MV-4-11 (cell line): ENCODE measurements around the gene RPS27.

Experiments used
- DNase-seq: peaks from one replicate; lab custom pipeline; 2025; lab: John Stamatoyannopoulos, UW

RPS27 gene

DNA sequence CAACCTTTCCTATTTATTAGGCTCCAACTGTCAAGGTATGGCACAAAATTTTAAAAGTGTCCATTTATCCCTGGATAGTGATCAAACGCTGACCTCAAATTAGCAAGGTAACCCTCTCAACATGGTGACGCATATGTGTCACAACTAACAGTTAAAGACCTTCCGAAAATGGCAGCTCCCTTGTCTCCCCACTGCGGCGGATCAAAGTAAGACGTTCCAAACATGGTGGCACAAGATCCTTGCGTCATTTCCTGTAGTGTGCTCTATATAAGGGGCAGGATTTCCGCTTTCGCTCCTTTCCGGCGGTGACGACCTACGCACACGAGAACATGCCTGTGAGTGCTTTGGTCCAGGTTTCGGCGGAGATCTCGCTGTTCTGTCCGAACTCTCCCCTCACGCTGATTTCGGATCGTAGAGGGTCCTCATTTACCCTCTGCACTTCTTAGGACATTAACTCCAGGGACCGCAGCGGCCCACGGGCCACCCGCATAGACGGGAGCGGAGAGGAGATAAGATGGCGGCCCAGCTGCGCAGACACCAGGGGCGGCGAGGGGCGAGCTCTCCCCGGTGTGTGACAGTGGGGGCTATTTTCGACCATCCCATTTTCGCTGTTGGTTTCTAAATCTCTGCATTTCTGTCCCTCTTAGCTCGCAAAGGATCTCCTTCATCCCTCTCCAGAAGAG lies at the start of gene RPS27:
RPS27 (plus strand) TSS at position 295 of the 683 bp plus-strand sequence; CDS start at position 330, 35 bp downstream.
- DNase-seq = peak; percentile 98

DNA sequence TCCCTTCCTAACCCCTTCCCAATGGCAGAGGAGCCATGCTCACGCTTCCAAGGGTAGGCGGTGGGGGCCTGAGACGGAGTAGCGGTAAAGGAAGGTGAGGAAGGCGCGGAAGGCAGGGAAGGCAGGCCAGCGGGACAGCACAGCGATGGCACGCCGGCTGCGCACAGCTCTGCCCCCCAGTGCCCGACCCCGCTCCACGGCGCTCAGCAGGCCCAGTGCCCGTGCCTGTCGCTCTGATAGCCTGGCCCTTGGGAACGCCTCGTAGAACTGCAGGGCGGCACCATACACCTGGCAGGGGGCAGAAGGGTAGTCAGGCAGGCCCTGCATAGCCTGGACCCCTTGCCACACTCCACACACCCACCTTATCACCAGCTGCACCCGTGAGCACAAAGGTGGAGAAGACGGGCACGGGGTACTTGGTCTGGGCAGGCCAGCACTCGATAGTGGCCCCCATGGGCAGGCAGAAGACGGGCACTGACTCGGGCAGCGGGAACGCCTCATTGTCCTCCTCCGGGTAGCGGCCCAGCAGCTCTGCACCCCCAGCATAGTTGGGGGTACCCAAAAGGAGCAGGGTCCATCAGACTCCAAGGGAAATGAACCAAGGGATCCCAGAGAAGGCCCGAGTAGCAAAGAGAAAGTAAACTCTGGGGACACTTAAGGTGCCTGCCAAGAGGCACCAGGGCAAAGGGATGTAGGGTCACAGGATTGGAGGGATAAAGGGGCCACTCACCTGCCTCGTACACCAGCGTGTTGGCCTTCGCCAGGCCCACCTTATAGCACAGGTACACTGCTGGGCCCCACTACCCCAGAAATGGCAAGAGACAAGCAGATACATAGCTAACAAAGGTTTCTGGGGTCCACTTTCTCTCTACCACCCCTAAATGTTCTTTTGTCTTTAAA lies 48.5 kb upstream of the RPS27 start:
- no peak for DNase-seq

DNA sequence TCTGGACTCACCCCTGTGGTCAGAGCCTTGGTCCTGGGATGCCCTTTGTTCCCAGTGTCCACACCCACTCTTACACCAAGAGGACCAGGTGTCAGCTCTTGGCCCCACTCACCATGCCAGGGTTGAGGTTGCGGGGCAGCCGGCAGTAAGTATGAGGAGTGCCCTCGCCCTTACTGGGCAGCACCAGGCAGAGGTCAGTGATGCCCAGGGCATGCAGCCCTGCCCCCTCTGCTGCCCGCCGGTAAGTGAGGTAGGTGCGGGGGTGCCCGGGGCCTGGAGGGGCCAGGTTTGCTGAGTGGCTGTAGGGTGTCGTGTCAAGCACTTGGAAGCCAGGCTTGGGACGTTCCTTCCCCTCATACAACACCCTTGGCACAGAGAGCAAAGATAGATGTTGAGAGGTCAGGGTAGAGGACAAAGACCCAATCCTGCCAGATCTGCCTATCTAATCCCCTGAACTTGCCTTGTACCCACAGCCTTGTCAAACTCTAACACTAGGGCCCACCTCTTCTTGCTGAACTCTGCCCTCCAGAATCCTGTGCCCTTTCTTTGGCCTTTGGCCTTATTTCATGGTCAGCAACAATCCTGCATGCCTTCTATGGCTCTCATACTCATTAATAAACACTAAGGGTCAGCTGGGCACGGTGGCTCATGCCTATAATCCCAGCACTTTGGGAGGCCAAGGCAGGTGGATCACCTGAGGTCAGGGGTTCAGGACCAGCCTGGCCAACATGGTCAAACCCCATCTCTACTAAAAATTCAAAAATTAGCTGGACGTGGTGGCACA lies 47.6 kb upstream of the RPS27 start:
- DNase-seq = no peak

DNA sequence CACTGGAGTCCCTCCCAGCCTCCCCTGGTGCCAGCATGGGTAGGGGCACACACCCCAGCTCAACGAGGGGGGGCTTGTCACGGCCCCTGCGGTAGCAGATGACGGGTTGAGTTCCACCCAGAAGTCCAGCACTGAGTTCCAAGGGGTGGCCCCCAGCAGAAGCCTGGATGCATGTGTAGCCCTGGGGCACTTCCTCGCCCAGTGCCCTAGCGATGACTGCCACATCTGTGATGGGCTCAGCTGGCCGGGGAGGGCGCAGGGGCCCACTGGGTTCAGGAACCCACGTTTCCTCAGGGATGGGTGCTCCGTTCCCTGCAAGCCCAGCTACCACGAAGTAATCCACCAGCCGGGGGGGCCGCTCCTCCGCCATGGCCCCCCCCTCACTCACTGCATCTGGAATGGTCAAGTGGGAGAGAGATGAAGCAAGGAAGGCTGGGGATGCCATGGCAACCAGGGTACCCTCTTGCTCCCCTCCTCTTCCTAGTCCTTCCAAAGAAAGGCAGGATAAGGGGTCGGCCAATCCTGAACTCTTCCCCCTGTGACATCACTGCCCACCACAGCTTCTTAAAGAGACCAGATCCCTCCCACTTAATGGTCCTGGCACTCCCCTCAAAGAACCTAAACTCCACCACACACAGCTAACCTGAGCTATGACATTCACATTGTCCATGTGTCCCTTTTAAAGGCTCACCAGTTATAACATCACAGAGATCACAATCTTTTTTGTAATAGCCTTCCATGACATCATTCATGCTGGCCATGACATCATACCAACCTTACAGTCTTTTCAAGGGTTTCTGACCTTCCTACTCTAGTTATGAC lies 46.3 kb upstream of the RPS27 start:
- peak; percentile 50 for DNase-seq

DNA sequence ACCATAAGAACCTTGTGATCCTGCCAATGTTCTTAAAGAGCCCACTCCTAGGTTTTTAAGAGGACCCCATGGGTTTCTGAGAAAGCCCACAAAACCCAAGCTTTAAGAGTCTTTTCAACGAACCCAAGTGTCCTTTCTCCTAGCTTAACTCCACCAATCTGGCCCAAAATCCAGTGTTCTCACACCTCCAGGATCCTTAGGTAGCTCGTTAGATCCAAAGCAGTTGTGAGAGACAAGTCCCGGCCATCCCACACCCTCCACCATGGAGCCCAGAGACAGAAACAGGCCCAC lies 45.8 kb upstream of the RPS27 start:
- DNase-seq = no peak

DNA sequence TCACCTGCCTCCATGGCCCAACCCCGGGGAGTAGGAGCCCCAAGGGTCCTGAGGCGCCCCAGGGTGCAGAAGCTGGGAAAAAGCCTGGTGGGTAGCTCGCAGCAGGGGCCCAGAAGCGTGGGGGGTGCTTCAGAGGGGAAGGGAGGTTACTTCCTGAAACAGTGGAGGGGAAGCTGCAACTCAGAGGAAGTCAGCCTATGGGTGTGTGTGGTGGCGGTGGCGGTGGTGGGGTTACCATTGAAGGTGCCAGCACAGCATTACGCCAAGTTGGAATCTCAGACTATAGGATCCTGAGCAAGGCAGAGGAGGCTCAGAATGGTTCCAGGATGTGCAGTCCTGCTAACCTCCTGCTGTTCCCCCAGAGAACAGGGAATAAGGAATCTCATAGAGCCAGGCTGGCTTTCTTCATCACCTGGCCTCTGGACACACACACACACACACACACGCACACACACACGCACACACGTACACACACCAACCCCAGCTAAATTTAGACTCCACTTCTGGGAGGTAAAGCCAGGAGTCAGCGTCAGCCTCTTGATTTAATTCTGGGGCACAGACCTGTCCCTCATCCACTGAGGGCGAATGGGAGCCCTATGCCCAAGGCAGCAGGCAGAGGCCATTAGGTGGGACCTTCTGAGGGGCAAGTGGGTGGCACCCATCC lies 45.3 kb upstream of the RPS27 start:
- peak; percentile 89 for DNase-seq

DNA sequence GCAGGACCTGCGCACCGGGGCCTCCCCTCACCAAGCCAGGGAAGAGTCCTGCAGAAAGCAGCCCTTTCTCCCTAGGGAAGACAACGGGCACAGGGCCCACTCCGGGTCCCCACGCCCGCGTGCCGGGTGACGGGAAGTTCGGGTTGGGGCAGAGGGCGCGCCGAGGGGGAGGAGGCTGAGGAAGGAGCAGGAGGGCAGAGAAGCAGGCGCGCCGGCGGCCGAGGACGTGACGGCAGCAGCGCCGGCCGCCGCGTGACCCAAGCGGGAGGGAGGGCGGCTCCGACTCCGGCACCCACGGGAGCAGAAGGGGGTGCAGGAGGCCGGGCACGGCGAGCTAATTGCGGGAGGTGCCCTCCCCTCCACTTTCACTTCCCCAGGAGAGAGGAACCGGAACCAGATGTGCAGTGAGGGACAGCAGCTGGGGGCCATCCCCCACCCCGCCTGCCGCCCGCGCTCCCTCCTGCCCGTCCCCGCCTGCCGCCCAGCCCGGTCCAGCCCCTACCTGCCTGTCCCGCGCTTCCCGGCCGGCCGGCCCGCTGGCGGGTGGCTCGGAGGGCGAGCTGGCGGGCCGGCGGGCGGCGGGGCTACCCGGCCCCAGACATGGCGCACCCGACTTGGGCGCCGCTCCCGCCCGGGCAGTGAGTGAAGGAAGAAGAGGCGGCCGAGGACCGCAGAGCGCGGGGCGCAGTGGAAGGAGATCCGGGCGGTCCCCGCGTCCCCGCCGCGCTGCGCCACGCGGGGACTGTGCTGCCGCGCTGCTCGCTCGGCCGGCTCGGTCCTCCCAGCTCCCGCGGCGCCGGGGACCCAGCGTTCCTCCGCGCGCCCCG lies 44.6 kb upstream of the RPS27 start:
- DNase-seq = peak; percentile 95

DNA sequence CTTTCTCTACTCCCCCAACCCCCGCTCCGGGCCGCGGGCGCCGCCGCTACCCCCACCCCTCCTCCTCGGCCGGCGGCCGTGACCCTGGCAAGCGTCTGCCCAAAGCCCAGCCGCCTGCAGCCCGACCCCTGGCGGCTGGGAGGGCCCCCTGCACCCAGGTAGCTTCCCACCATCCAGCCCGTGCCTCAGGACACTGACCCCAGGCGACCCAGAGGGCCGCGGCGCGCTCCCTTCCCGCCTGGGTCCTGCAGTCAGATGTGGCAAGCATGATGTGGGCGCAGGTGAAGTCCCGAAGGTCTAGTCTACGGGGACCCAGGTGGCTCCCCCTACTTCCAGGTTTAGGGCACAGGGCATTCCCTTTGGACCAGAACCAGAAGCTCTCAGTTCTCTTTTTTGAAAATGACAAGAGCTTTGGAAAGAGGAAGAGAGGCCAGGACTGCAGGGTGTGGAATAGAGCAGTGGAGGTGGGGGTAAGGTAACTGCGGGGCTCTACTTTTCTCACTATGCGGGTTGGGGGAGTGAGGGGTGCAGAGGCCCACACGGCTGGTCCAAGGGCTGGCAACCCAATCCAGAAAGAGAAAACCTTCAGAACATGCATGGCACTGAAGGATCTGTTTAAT lies 43.8 kb upstream of the RPS27 start, which contains the start of gene DENND4B:
DENND4B (minus strand) TSS at position 97 of the 620 bp plus-strand sequence. CDS start 2,344 bp downstream, outside the sequence.
- DNase-seq = peak; percentile 82

DNA sequence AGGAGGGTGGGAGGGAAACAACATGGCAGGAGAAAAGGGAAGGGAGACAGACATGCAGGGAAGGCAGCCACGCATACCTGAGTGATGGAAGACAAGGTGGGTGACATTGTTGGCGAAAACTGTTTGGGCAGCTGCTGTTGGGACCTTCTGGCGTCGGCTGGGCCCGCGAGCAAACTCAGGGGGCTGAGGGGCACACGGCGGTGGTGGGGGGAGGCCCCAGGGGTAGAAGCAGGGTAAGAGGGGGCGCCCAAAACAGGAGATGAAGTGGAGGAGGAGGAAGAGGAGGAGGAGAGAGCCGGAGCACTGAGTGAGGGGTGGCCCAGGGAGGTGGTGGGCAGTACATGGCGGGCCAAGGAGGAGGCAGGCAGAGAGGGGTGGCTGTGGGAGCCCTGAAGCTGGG lies 39.4 kb upstream of the RPS27 start:
- no peak for DNase-seq

DNA sequence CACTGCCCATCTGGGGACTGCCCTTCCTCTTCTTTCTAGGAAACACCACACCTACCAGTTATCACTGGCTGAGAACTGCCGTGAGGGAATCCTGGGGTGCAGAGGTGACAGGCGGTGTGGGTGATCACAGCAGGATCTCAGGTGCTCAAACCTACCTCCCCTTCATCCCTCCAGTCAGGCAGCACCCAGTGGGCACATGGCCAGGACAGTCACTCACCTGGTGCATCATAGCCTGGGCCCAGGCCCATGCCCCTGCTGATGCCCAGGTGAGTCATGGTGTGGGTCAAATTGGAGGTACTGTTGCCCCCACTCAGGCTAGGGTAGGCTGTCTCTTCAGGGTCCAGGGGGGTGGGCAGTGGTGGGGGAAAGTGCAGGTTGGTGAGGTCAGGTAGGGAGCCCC lies 38.8 kb upstream of the RPS27 start:
- no peak for DNase-seq

DNA sequence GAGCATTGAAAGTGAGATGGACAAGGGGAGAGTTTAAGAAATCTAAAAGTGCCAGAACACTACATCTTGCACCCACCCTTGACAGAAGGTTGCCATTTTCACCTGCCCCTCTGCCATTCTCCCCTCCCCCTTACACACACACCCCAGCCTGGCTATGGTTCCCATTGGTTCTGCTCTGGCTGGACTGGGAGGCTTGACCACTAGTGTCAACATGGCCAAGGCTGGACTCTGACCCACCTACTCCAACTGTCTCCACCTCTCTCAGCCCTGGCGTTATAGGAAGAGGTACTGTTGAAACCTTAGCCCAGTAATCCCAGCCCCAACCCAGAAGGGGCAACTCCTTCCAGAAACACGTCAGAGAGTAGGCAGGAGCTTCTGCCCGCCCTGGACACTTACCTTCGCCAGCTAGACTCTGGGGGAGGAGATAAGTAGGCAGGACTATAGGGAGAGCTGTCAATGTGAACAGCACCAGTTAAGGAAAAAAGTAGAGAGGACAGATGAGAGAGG lies 36.6 kb upstream of the RPS27 start:
- no peak for DNase-seq

DNA sequence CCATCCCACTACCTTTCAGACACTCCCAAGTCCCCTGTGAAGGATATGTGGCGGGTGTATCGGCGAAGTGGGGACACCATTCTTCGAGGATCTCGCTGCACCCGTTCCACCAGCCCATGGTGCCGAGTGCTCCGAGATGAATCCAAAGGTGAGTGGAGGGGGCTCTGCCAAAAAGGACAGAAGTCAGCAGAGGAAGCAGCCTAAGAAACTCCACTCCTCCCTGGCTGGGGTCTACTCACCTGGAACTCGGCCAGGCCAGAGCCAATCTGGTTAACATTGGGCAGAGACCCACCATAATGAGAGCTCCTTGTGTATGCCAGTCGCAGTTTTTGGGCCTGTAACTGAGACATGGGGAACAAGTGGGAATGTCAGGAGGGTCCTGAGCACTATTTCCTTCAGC lies 35.7 kb upstream of the RPS27 start:
- no peak for DNase-seq

DNA sequence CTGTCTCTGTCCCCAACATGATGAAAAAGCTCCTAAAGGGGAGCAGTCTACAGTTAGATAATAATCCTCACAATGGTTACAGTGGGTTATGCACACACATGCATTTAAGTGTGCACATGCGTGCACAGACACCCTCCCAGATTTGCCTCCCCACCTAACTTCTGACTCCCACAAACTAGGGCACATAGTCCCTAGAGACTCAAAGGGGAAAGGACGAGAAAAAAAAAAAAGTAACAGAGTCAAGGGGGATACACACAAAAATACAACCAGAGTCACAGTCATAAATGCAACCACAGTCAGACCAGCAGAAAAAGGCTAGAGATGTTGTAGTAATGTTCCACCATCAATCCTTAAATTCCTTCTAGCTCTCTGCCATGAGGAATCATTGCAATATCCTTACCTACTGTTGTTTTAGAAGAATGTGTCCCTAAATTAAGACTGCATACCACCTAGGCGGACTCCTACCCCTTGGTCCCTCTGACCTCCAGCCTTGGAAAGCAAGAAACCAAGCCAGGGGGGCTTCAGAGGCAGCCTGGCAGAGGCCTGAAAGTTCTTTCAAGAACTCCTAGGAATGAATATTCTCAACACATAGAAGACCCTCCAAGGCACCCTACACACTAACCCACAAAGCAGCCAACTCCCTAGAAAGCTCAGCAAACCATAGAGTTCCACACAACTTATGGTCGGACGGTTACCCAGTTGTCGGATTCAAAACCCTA lies 33.4 kb upstream of the RPS27 start:
- DNase-seq = no peak

DNA sequence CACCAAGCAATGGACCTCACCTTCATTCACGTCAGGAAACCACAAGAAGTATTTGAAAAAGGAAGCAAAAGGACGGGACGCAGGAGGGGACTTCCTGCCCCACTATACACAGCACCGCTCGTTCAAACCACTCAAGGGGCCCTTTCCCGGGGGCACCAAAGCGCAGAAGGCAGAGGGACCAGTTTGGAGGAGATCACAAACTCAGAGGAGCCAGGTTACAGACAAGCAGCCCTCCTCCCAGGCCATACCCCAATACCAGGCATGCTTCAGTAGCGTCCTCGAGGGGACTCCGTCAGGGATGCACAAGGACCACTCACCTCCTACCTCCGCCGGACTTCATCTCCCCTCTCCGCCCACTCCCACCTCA lies 32.8 kb upstream of the RPS27 start:
- peak; percentile 18 for DNase-seq

DNA sequence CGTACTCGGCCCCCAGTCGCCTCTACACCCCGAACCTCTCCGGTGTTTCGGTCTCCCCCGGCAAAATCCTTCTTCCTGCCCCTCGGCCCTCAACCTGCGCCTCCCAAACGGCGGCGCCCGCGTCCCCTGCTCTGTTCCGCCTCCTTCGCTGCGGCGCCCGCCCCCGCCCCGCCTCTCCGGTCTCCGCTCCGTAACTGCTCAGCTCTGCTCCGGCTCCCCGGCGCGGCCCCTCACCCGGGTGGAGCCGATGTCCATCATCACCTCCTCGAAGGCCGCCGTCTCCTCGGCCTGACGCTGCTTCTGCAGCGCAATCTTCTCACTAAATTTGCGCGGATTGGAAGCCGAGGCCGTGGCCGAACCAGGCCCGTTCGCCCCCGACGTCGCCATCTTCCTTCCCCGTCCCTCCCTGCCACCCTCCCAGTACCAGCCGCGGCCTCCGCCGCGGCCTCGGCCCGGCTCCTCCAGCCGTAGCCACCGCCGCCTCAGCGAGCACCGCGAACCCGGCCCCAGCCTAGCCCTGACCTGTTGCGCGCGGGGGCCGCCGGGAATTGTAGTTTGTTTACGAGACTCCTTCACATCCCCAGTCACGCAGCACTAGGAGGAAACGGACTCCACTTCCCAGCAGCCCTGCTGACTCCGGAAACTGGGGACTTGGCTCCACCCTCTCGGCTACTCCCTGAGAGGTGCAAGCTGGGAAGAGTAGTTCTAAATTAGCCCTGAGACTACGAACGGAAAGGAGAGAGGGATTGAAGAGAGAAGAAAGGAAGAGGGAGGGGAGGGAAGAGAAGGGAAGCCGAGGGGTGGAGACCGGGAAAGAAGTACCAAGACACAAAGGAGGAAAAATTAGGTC lies 32.2 kb upstream of the RPS27 start, which contains the start of gene CRTC2:
CRTC2 (minus strand) TSS at position 502 of the 850 bp plus-strand sequence; CDS start at position 387, 115 bp downstream.
- peak; percentile 99 for DNase-seq

DNA sequence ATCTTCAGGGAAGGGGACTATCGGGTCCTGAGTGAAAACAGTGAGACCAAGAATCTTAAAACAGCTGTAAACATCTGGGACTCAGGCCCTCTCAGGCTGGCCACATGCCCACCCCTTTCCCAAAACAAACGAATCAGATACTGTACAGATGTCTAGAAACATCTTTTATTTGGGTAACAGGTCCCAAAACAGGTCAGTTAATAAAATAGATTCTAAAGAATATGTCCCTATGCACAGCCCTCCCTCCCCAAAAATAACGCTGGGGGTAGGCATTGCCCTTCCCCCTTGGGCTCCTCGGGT lies 31.7 kb upstream of the RPS27 start:
- DNase-seq = no peak

DNA sequence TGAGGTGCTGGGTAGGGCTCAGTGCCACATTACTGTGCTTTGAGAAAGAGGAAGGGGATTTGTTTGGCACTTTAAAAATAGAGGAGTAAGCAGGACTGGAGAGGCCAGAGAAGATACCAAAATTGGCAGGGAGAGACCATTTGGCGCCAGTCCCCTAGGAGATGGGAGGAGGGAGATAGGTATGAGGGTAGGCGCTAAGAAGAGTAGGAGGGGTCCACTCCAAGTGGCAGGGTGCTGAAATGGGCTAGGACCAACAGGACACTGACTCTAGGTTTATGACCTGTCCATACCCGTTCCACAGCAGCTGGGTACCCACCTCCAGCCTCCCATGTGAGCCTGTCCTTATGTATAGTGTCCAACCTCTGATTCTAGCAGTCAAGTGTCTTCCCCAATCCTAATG lies 31.1 kb upstream of the RPS27 start:
- DNase-seq = no peak

DNA sequence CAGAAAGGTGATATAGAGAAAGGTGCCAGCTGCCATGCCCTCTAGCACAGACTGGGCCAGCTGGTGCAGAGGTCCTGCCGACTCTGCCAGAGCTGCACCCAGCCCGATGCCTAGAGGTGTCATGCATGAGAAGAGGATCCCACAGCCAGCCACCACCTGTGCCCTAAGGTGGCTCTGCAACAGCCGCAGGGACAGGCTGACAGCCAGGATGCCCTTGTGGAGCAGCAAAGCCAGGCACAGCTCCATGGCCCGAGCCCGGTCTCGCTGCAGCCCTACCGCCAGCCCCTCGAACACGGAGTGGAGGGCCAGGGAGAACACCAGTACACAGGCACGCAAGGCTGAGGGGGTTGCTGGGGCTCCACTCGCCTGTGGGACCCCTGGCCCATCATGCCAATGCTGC lies 30.4 kb upstream of the RPS27 start:
- no peak for DNase-seq
